Vagina (tissue), 2 donors: ENCODE results near the gene TBC1D7. TPM values are rescaled to one million over a fixed set of nuclear protein-coding genes. Genes with fewer than 3 reads are reported as not detected.
"Not testable (repeated sequence)": the region's sequence is repeated elsewhere in the genome, so short reads cannot be mapped to it uniquely, and the experiment has no call there.

ENCODE experiments used
- DNase-seq, 2 donors: peaks; one replicate each; pipeline ENCODE4 v3.0.0-alpha.2; 2017; ENCODE audit errors: extremely low spot score in 2 of 2
- H3K27ac ChIP-seq: fragments of 200-600 bp; sonication (generic); one replicate; pipeline ENCODE4 v1.5.1; 2019
- H3K27me3 ChIP-seq: fragments of 200-600 bp; sonication (generic); one replicate; pipeline ENCODE4 v1.5.1; 2019
- H3K36me3 ChIP-seq, 2 donors: fragments of 200-600 bp; sonication (generic); one replicate each; pipeline ENCODE4 v1.5.1; 2017 to 2019
- H3K4me1 ChIP-seq: fragments of 200-600 bp; sonication (generic); one replicate; pipeline ENCODE4 v1.5.1; 2019
- H3K4me3 ChIP-seq, 2 donors: fragments of 200-600 bp; sonication (generic); 1 replicate in 1 of 2; 2 replicates in 1 of 2; pipeline ENCODE4 v1.5.1; 2016 to 2019
- H3K9me3 ChIP-seq: fragments of 200-600 bp; sonication (generic); one replicate; pipeline ENCODE4 v1.5.1; 2019
- POLR2A ChIP-seq, 2 donors: fragments of 450-650 bp; IDR thresholded peaks; one replicate each; pipeline ENCODE4 v1.6.1; 2017; ENCODE audit warnings: antibody characterized with exemption in 2 of 2, mild to moderate bottlenecking in 2 of 2, moderate library complexity in 2 of 2
- POLR2AphosphoS5 ChIP-seq, 2 donors: sonication (generic); formaldehyde crosslinking; IDR thresholded peaks; one replicate each; pipeline ENCODE4 v1.9.0; 2017; ENCODE audit warnings: antibody characterized with exemption in 2 of 2, mild to moderate bottlenecking in 2 of 2, low read depth in 1 of 2; ENCODE audit not compliant: insufficient read depth in 1 of 2
- intact Hi-C: fragments of 100-400 bp; cut with DNase I; formaldehyde crosslinking; loops from one replicate; pipeline ENCODE4 v1.15.1; 2023
- total RNA-seq: library from RNA; depleted of rRNA; stranded (reverse); fragments of >200 nt; gene quantifications from one replicate; pipeline ENCODE4 v1.2.3, GENCODE V29; 2016
- TF ChIP-seq, protein P1 (sequence below), 3 experiments: fragments of 450-650 bp in 2 of 3; fragments of 200-600 bp in 1 of 3; sonication (generic) in 1 of 3; IDR thresholded peaks; one replicate each; pipeline ENCODE4 v1.5.1; 2017 to 2019; ENCODE audit warnings: antibody characterized with exemption in 3 of 3, mild to moderate bottlenecking in 2 of 3, moderate library complexity in 2 of 3

TBC1D7 gene
- total RNA-seq, 1 donor from 2014 or later: 13.0 TPM

- no peak overlapping the region for H3K27ac ChIP-seq
- no peaks in the 10 kb centered on the region for H3K27me3 ChIP-seq
- intact Hi-C loops: loop anchor here (5.0 kb wide), 1 partner anchor 419 kb away; no protein-coding TSS in a partner anchor
- no peaks in the 10 kb centered on the region for H3K9me3 ChIP-seq
- DNase-seq: no peak
- peaks cover 24% of the 10 kb centered on the region for H3K4me1 ChIP-seq
- no peak for TF ChIP-seq POLR2AphosphoS5 (IDR thresholded peaks at IDR 0.05; ENCODE audit: insufficient read depth in 1 of 2, low read depth in 1 of 2)
- TF ChIP-seq, protein P1, sequence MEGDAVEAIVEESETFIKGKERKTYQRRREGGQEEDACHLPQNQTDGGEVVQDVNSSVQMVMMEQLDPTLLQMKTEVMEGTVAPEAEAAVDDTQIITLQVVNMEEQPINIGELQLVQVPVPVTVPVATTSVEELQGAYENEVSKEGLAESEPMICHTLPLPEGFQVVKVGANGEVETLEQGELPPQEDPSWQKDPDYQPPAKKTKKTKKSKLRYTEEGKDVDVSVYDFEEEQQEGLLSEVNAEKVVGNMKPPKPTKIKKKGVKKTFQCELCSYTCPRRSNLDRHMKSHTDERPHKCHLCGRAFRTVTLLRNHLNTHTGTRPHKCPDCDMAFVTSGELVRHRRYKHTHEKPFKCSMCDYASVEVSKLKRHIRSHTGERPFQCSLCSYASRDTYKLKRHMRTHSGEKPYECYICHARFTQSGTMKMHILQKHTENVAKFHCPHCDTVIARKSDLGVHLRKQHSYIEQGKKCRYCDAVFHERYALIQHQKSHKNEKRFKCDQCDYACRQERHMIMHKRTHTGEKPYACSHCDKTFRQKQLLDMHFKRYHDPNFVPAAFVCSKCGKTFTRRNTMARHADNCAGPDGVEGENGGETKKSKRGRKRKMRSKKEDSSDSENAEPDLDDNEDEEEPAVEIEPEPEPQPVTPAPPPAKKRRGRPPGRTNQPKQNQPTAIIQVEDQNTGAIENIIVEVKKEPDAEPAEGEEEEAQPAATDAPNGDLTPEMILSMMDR (IDR thresholded peaks at IDR 0.05): peak; percentile 10 to 69 (median 58)
- no peaks in the 10 kb centered on the region for H3K36me3 ChIP-seq
- H3K4me3 ChIP-seq: no peak overlapping the region
Observed at GRCh38 chr6:13331516-13332348, 3.4 kb upstream of the TBC1D7 start.

DNA sequence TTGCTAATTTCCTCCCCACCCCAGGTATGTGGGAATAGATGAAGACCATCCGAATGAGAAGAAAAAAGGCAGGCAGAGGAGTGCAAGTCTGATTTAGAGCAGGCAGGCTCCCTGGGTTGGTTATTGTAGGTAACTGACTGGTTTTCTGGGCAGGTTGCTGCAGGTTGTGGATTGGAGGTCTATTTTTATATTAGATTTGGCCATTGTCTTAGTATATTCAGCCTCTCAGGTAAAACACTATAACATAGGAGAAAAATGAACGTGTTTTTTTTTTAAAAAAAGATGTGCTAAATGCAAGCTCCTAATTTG, 492 bp upstream of the TBC1D7 start:
- no peak for DNase-seq
- intact Hi-C loops: no loop called here
- peaks cover 0 to 11% of the 10 kb centered on the region in 2 donors for H3K36me3 ChIP-seq
- TF ChIP-seq, protein P1 (IDR thresholded peaks at IDR 0.05): no peak
- TF ChIP-seq POLR2A (IDR thresholded peaks at IDR 0.05) (no peak), POLR2AphosphoS5 (IDR thresholded peaks at IDR 0.05; ENCODE audit: insufficient read depth in 1 of 2, low read depth in 1 of 2) (no peak)
- peak overlapping the region; percentile 58 to 82 for H3K4me3 ChIP-seq
- H3K27me3 ChIP-seq: no peaks in the 10 kb centered on the region
- peaks cover 19% of the 10 kb centered on the region for H3K4me1 ChIP-seq
- H3K27ac ChIP-seq: peak overlapping the region; percentile 80
- H3K9me3 ChIP-seq: no peaks in the 10 kb centered on the region

GRCh38 chr6:13327691-13328075, 654 bp downstream of the TBC1D7 start:
- intact Hi-C loops: no loop called here
- no peaks in the 10 kb centered on the region for H3K9me3 ChIP-seq
- H3K4me1 ChIP-seq: peaks cover 19% of the 10 kb centered on the region
- peak overlapping the region; percentile 58 to 82 for H3K4me3 ChIP-seq
- TF ChIP-seq, protein P1 (IDR thresholded peaks at IDR 0.05): no peak
- TF ChIP-seq POLR2AphosphoS5 (IDR thresholded peaks at IDR 0.05; ENCODE audit: insufficient read depth in 1 of 2, low read depth in 1 of 2) (no peak), POLR2A (IDR thresholded peaks at IDR 0.05) (no peak)
- H3K27me3 ChIP-seq: no peaks in the 10 kb centered on the region
- H3K27ac ChIP-seq: peak overlapping the region; percentile 80
- H3K36me3 ChIP-seq: peaks cover 0 to 17% of the 10 kb centered on the region in 2 donors
- no peak for DNase-seq

DNA sequence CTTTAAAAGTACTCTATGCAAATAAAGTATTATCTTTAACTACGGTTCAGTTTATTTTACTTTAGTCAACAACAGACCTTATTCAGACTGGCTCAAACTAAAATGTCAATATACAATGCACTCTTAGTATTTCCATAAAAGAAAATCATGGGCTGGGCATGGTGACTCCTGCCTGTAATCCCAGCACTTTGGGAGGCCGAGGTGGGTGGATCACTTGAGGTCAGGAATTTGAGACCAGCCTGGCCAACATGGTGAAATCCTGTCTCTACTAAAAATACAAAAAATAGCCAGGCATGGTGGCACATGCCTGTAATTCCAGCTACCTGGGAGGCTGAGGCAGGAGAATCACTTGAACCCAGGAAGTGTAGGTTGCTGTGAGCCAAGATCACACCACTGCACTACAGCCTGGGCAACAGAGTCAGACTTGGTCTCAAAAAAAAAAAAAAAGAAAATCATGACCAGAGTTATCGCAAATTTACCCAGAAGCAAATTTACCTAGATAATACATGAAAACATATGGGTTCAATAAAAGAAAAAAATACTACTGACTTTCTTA, 2.2 kb downstream of the TBC1D7 start:
- H3K4me3 ChIP-seq, DNase-seq, H3K27me3 ChIP-seq, intact Hi-C loops, H3K27ac ChIP-seq, H3K9me3 ChIP-seq: not testable (repeated sequence)
- Histone ChIP-seq H3K4me1 (peaks cover 19% of the 10 kb centered on the region), H3K36me3 (peaks cover 0 to 27% of the 10 kb centered on the region in 2 donors)

DNA sequence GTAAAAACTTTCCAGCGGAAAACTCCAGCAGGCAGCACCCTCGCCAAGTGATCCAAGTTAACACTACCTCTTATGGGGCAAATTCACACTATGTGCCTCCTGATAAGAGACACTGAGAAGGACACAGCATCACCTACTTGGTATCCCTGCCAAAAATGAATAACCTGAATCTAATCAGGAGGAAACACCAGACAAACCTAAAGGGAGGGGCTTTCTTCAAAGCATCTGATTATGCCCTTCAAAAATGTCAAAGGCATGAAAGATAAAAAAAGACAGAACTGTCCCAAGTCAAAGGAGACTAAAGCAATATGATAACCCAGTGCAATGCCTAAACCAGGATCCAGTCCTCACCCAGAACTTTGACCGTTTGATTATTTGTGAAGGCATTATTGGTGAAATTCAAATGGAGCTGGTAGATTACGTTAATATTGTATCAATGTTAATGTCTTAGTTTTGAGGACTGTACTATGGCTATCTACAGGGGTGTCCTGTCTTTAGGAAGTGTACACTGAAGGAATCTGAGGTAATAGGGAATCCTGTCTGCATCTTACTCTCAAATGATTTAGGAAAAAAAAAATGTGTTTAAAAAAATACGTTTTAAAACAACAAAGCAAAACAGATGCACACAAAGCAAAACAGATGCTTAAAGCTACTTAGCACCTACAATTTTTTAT, 8.3 kb downstream of the TBC1D7 start:
- Histone ChIP-seq H3K27me3 (no peaks in the 10 kb centered on the region), H3K27ac (no peak overlapping the region), H3K4me3 (no peak overlapping the region), H3K4me1 (no peaks in the 10 kb centered on the region), H3K36me3 (peaks cover 3 to 79% of the 10 kb centered on the region in 2 donors), H3K9me3 (no peaks in the 10 kb centered on the region)
- no peak for TF ChIP-seq POLR2AphosphoS5 (IDR thresholded peaks at IDR 0.05; ENCODE audit: insufficient read depth in 1 of 2, low read depth in 1 of 2)
- TF ChIP-seq POLR2A (IDR thresholded peaks at IDR 0.05): no peak
- TF ChIP-seq, protein P1 (IDR thresholded peaks at IDR 0.05): no peak
- no peak for DNase-seq
- intact Hi-C loops: no loop called here
